ENCODE measurements around the gene ERN1. TPM values are rescaled to one million over a fixed set of nuclear protein-coding genes. Genes with fewer than 3 reads are reported as not detected.
A peak's percentile ranks its signal among the peaks of the same experiment; 100 is the strongest.

ERN1 gene
- total and polyA plus RNA-seq, 2 of the 13 experiments (the other 11 are each of a cell fraction or from before 2014, with no cell fraction given), result 6.0 to 12.7 TPM

GRCh38 chr17:64146418-64147109 is 16.6 kb upstream of the ERN1 start (continued):
- TF ChIP-seq TBL1XR1 (IDR thresholded peaks at IDR 0.05; ENCODE audit: borderline replicate concordance, low read length, partially characterized antibody) (no peak), ZNF530 (CRISPR knock-in tag; IDR thresholded peaks at IDR 0.05; ENCODE audit: low read depth) (no peak), TGIF2 (CRISPR knock-in tag; IDR thresholded peaks at IDR 0.05) (no peak; the same call in 1 of the 2 replicates), MEF2D (CRISPR knock-in tag; IDR thresholded peaks at IDR 0.05) (no peak; the same call in 1 of the 2 replicates), NFE2L1 (CRISPR knock-in tag; IDR thresholded peaks at IDR 0.05; ENCODE audit: borderline replicate concordance) (no peak), MXD3 (CRISPR knock-in tag; IDR thresholded peaks at IDR 0.05) (no peak), SIX4 (CRISPR knock-in tag; IDR thresholded peaks at IDR 0.05) (no peak), ZNF280D (CRISPR knock-in tag; IDR thresholded peaks at IDR 0.05) (no peak), YEATS4 (CRISPR knock-in tag; IDR thresholded peaks at IDR 0.05; ENCODE audit: borderline replicate concordance) (no peak), ISL2 (CRISPR knock-in tag; IDR thresholded peaks at IDR 0.05) (no peak), MYPOP (CRISPR knock-in tag; IDR thresholded peaks at IDR 0.05) (no peak; the same call in 1 of the 2 replicates), WIZ (CRISPR knock-in tag; IDR thresholded peaks at IDR 0.05) (no peak), TRAFD1 (CRISPR knock-in tag; IDR thresholded peaks at IDR 0.05; ENCODE audit: borderline replicate concordance) (no peak), ZNF354B (CRISPR knock-in tag; IDR thresholded peaks at IDR 0.05) (no peak), ZNF317 (CRISPR knock-in tag; IDR thresholded peaks at IDR 0.05) (no peak), XRCC5 (optimal IDR thresholded peaks at IDR 0.05; ENCODE audit: low read length) (peak; percentile 24), ARID5B (CRISPR knock-in tag; IDR thresholded peaks at IDR 0.05) (no peak), ZNF101 (CRISPR knock-in tag; IDR thresholded peaks at IDR 0.05; ENCODE audit: borderline replicate concordance, low read depth) (peak; percentile 49; the same call in 1 of the 2 replicates), PHF5A (CRISPR knock-in tag; IDR thresholded peaks at IDR 0.05; ENCODE audit: low read depth, unreplicated experiment) (peak; percentile 83), KAT7 (CRISPR knock-in tag; IDR thresholded peaks at IDR 0.05; ENCODE audit: borderline replicate concordance) (no peak; the same call in 1 of the 2 replicates)

All from HepG2 (cell line).